Testis (tissue), 5 donors: ENCODE data around the gene MSMB. TPM values are rescaled to one million over a fixed set of nuclear protein-coding genes. Genes with fewer than 3 reads are reported as not detected.
"Not testable (repeated sequence)": the region's sequence is repeated elsewhere in the genome, so short reads cannot be mapped to it uniquely, and the experiment has no call there.

Experiments used
- DNase-seq: peaks from one replicate; pipeline ENCODE4 v3.0.0-alpha.2; 2019
- H3K27ac ChIP-seq, 2 donors: fragments of 200-600 bp; sonication (generic); one replicate each; pipeline ENCODE4 v1.5.1; 2019
- H3K27me3 ChIP-seq: fragments of 200-600 bp; sonication (generic); one replicate; pipeline ENCODE4 v1.5.1; 2019
- H3K36me3 ChIP-seq: fragments of 200-600 bp; sonication (generic); one replicate; pipeline ENCODE4 v1.5.1; 2017; ENCODE audit warnings: low read depth; ENCODE audit errors: missing control alignments
- H3K4me1 ChIP-seq: fragments of 200-600 bp; sonication (generic); one replicate; pipeline ENCODE4 v1.5.1; 2019
- H3K4me3 ChIP-seq, 2 donors: fragments of 200-600 bp; sonication (generic); one replicate each; pipeline ENCODE4 v1.5.1; 2017 to 2019
- H3K9me3 ChIP-seq: fragments of 200-600 bp; sonication (generic); one replicate; pipeline ENCODE4 v1.5.1; 2017
- CTCF ChIP-seq, 3 experiments: fragments of 450-650 bp in 2 of 3; fragments of 200-600 bp in 1 of 3; sonication (generic) in 1 of 3; IDR thresholded peaks; one replicate each; pipeline ENCODE4 v1.5.1; 2016 to 2019; ENCODE audit warnings: antibody characterized with exemption in 3 of 3, mild to moderate bottlenecking in 2 of 3, moderate library complexity in 1 of 3
- POLR2A ChIP-seq: fragments of 450-650 bp; IDR thresholded peaks from one replicate; pipeline ENCODE4 v1.6.1; 2017; ENCODE audit warnings: antibody characterized with exemption, mild to moderate bottlenecking, moderate library complexity
- WGBS, 2 donors: methylation state at CpG; one replicate each; pipeline ENCODE4 v1.1.5; 2018; 5-methylcytosine and 5-hydroxymethylcytosine counted together
- intact Hi-C: fragments of 100-400 bp; cut with DNase I; formaldehyde crosslinking; loops from one replicate; pipeline ENCODE4 v1.15.1; 2023; ENCODE audit warnings: low total_unique reads
- long read RNA-seq, 2 donors: transcript quantifications; one replicate each; lab custom pipeline, GENCODE V29; 2026
- polyA plus RNA-seq: library from polyadenylated mRNA; stranded (reverse); fragments of 350-450 nt; fragmentation: Illumina TruSeq; extraction: RNeasy Lipid Tissue Mini Kit (QIAGEN cat#74804); gene quantifications from one replicate; pipeline ENCODE4 v1.2.3, GENCODE V29; 2014; ENCODE audit warnings: low read depth, low replicate concordance; ENCODE audit not compliant: insufficient read depth
- total RNA-seq, 2 donors: library from RNA; depleted of rRNA; stranded (reverse); fragments of >200 nt; gene quantifications; one replicate each; pipeline ENCODE4 v1.2.3, GENCODE V29; 2016

Gene MSMB
- total RNA-seq: 1 to 10 TPM in 1 of 2 donors, not detected in 1; 1.4 TPM
- polyA plus RNA-seq: 11.6 TPM
- long read RNA-seq, donor 1: 0 reads
- long read RNA-seq, donor 2: 0 reads

- DNase-seq: no peak
- Histone ChIP-seq H3K4me1 (no peaks in the 10 kb centered on the region), H3K4me3 (no peak within 1 kb of the TSS), H3K36me3 (no peaks in the 10 kb centered on the region), H3K27me3 (no peaks in the 10 kb centered on the region), H3K27ac (no peak within 1 kb of the TSS), H3K9me3 (no peaks in the 10 kb centered on the region)
- TF ChIP-seq CTCF (IDR thresholded peaks at IDR 0.05) (no peak), POLR2A (no peak)
- WGBS, 2 donors: 80 to 92% methylated on average over 7 of the region's 7 CpGs
- intact Hi-C loops: no loop called here
Observed at GRCh38 chr10:46046261-46046660, at the start of gene MSMB. TSS of gene MSMB (minus strand) at chr10:46046269. CDS start at chr10:46046237, 32 bp downstream.

DNA sequence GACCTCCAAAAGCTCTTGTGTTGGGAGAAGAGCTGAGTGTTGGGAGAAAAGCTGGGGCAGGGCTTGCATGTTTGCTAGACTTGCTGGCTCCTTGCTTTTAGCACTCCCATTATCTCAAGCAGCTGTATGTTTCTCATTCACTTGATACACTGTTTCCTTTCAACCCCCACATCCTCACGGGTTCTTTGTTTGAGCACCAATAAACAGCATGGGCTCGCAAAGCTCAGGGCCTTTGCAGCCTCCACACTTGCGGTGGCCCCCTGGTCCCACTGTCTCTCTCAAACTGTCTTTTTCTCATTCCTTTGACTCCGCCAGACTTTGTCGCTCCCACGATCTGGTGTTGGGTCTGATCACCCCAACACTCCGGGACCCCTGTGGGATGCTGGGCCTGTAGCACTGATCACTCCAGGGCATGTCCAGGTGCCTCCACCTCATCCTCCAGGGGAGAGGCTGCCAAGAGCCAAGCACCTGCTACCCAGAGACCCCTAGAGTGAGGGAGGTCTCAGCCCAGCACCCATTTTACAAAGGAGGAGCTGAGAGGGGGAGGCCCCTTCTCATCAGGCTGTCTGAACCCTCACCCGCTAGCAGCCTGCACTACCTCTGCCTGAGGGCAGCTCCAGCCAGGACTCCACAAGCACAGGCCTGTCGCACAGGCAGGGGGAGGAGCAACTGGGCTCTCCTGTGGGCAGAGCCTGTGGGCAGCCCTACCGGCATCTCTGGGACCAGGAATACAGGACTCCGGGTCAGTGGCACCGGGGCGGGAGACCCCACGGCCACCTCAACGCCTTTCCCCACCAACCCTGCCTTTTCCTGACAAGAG, 49.1 kb upstream of the MSMB start:
- H3K36me3 ChIP-seq: no peaks in the 10 kb centered on the region
- DNase-seq: peak; percentile 89
- H3K9me3 ChIP-seq: no peaks in the 10 kb centered on the region
- WGBS, 2 donors: 62 to 64% methylated on average over 9 to 14 of the region's 15 CpGs
- intact Hi-C loops: no loop called here
- no peak overlapping the region for H3K4me3 ChIP-seq
- H3K27ac ChIP-seq: peak overlapping the region; percentile 62 to 68
- TF ChIP-seq POLR2A: no peak
- TF ChIP-seq CTCF (IDR thresholded peaks at IDR 0.05): no peak
- peaks cover 31% of the 10 kb centered on the region for H3K4me1 ChIP-seq
- H3K27me3 ChIP-seq: no peaks in the 10 kb centered on the region

GRCh38 chr10:46094197-46094500, 48.1 kb upstream of the MSMB start:
- DNase-seq: no peak
- Histone ChIP-seq H3K4me3 (no peak overlapping the region), H3K27ac (peak overlapping the region; percentile 62 to 68), H3K36me3 (no peaks in the 10 kb centered on the region), H3K4me1 (peaks cover 31% of the 10 kb centered on the region), H3K9me3 (no peaks in the 10 kb centered on the region), H3K27me3 (no peaks in the 10 kb centered on the region)
- TF ChIP-seq CTCF (IDR thresholded peaks at IDR 0.05) (no peak), POLR2A (no peak)
- intact Hi-C loops: no loop called here
- WGBS, 2 donors: 89 to 100% methylated on average over 2 to 6 of the region's 6 CpGs

- H3K9me3 ChIP-seq, intact Hi-C loops: not testable (repeated sequence)
Observed at GRCh38 chr10:46093316-46094196, 47.5 kb upstream of the MSMB start.

DNA sequence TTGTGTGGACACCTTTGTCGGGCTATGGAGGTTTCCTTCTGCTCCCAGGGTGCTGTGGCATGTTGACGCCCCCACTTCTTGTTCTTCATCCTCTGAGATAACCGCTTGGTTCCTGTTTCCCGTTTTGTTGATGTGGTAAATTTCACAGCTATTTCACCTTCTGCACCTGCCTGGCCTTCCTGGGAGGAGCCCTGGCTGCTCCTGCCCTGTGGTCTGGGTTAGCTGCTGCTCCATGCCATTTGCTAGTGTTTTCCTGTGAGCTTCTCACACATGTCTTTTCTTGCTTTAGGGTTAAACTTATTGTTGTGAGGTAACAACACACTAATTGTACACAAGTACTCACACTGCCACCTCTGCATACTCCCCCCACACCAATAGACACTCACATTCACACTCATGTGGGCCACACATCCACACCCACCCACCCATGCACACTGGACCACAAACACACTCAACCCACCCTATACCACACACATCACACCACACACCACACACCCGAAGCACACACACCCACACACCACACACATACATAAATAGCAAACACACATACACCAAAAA, 46.5 kb upstream of the MSMB start:
- no peak overlapping the region for H3K4me3 ChIP-seq
- no peaks in the 10 kb centered on the region for H3K36me3 ChIP-seq
- H3K27ac ChIP-seq: no peak overlapping the region
- intact Hi-C loops: no loop called here
- no peaks in the 10 kb centered on the region for H3K9me3 ChIP-seq
- H3K4me1 ChIP-seq: peaks cover 31% of the 10 kb centered on the region
- TF ChIP-seq CTCF (IDR thresholded peaks at IDR 0.05) (no peak), POLR2A (no peak)
- WGBS, 2 donors: 46 to 67% methylated on average over 4 to 5 of the region's 5 CpGs
- H3K27me3 ChIP-seq: no peaks in the 10 kb centered on the region
- no peak for DNase-seq

More at GRCh38 chr10:46093316-46094196, 47.5 kb upstream of the MSMB start:
- not testable (repeated sequence) for DNase-seq, H3K27me3 ChIP-seq, H3K36me3 ChIP-seq, H3K4me3 ChIP-seq
- Histone ChIP-seq H3K27ac (peak overlapping the region; percentile 62 to 68), H3K4me1 (peaks cover 31% of the 10 kb centered on the region)
- WGBS, 2 donors: 81 to 82% methylated on average over 8 to 9 of the region's 9 CpGs
